ENCODE results near the gene RPL9. TPM values are rescaled to one million over a fixed set of nuclear protein-coding genes. Genes with fewer than 3 reads are reported as not detected.

RPL9 gene
- total and polyA plus RNA-seq, 2 of the 8 experiments (the other 6 are each of a cell fraction or from before 2014, with no cell fraction given): 1,161 to 1,184 TPM

GRCh38 chr4:39452860-39453587 is 5.7 kb downstream of the RPL9 start:
- no peaks in the 10 kb centered on the region; the same call in 1 of the 2 replicates for H3K79me1 ChIP-seq (ENCODE audit: low read depth, low read length)
- peaks cover 0 to 4% (median 2%) of the 10 kb centered on the region in 4 experiments; a peak in 2 of 7 replicates for H3K4me1 ChIP-seq (replicated peaks in 1 of 4; ENCODE audit: control insufficient read depth in 3 of 4, insufficient read depth in 4 of 4, low read length in 3 of 4)
- H3K23me2 ChIP-seq (ENCODE audit: low read depth, low read length): peaks cover 2% of the 10 kb centered on the region; the same call in 1 of the 2 replicates
- CTCF ChIA-PET (ENCODE audit: partially characterized antibody): no interaction called here
- no peaks in the 10 kb centered on the region for H3K27me3 ChIP-seq (replicated peaks in 1 of 4; ENCODE audit: control insufficient read depth in 3 of 4, extremely low read depth in 1 of 4, insufficient read depth in 3 of 4, low read length in 3 of 4)
- no peak overlapping the region for H3K23ac ChIP-seq (ENCODE audit: insufficient read length)
- no peak overlapping the region for H2BK5ac ChIP-seq (ENCODE audit: low read depth, low read length)
- H4K20me1 ChIP-seq (replicated peaks in 1 of 2; ENCODE audit: control insufficient read depth in 1 of 2, insufficient read depth in 2 of 2, low read length in 2 of 2): peaks cover 8 to 13% of the 10 kb centered on the region in 2 experiments
- no peak overlapping the region for H3K14ac ChIP-seq (ENCODE audit: insufficient read length)
- H2BK12ac ChIP-seq (ENCODE audit: low read depth, low read length): no peak overlapping the region
- no peak overlapping the region for H4K5ac ChIP-seq (ENCODE audit: insufficient read length, low read depth, low read length)
- no peak overlapping the region for H2AK5ac ChIP-seq (ENCODE audit: low read depth, low read length)
- FAIRE-seq: peak; percentile 32
- no peak overlapping the region for H3K4ac ChIP-seq (replicated peaks; ENCODE audit: insufficient read length, low read depth, low read length)
- H3K36me3 ChIP-seq (ENCODE audit: control insufficient read depth in 2 of 4, insufficient read depth in 4 of 4, low read length in 3 of 4): peaks cover 31 to 79% (median 57%) of the 10 kb centered on the region in 4 experiments
- H2BK20ac ChIP-seq (ENCODE audit: low read length): no peak overlapping the region
- H2BK120ac ChIP-seq (replicated peaks; ENCODE audit: low read depth, low read length): no peak overlapping the region
- H3K4me2 ChIP-seq (ENCODE audit: insufficient read depth in 1 of 2, low read depth in 2 of 2, low read length in 2 of 2): no peak overlapping the region
- POLR2A ChIA-PET (ENCODE audit: partially characterized antibody): interaction anchor here (0.6 to 5.4 kb wide), 11 partner anchors 10 to 130 kb away, joined by 3 to 49 read pairs (median 4); partner anchors contain the start of gene RFC1
- peaks cover 0 to 28% of the 10 kb centered on the region in 2 experiments; a peak in 3 of 4 replicates for H3K79me2 ChIP-seq (ENCODE audit: control insufficient read depth in 1 of 2, insufficient read depth in 2 of 2, low read length in 2 of 2)
- DNase-seq (ENCODE audit: low read depth in 1 of 2, low spot score in 2 of 2): no peak
- H3K56ac ChIP-seq (replicated peaks; ENCODE audit: insufficient read length, low read depth, low read length): no peak overlapping the region
- TF ChIP-seq CTBP2 (IDR thresholded peaks at IDR 0.05; ENCODE audit: borderline replicate concordance, insufficient read depth, insufficient read length, low read length) (no peak), POLR2AphosphoS5 (IDR thresholded peaks at IDR 0.05; ENCODE audit: low read depth, low read length) (peak; percentile 76), BRCA1 (IDR thresholded peaks at IDR 0.05; ENCODE audit: low read depth, low read length) (no peak), RXRA (IDR thresholded peaks at IDR 0.05; ENCODE audit: insufficient read depth, low read depth, low read length) (no peak), GTF2F1 (IDR thresholded peaks at IDR 0.05; ENCODE audit: borderline replicate concordance, low read depth, low read length) (no peak), POLR2A (IDR thresholded peaks at IDR 0.05; ENCODE audit: control extremely low read depth in 1 of 2, low read depth in 2 of 2, low read length in 2 of 2) (peak in 1 of 2 experiments; percentile 77; a peak in 2 of 3 replicates), POU5F1 (IDR thresholded peaks at IDR 0.05; ENCODE audit: low read depth, low read length) (no peak), CBX5 (IDR thresholded peaks at IDR 0.05; ENCODE audit: low read depth, low read length) (no peak)
- no peak overlapping the region for H3K4me3 ChIP-seq (ENCODE audit: extremely low read depth in 1 of 4, insufficient read depth in 2 of 4, low read depth in 3 of 4, low read length in 4 of 4)
- H3K9ac ChIP-seq (replicated peaks in 1 of 4; ENCODE audit: extremely low read depth in 1 of 4, low read depth in 3 of 4, low read length in 3 of 4): no peak overlapping the region
- H4K8ac ChIP-seq (ENCODE audit: extremely low read depth, insufficient read depth, low read length): no peak overlapping the region
- no peak overlapping the region for H3K27ac ChIP-seq (ENCODE audit: low read depth, low read length)
- H2AFZ ChIP-seq (ENCODE audit: low read length): no peak overlapping the region
- H2BK15ac ChIP-seq (ENCODE audit: low read length): no peak overlapping the region
- H3K9me3 ChIP-seq (ENCODE audit: insufficient read depth in 2 of 2, low read depth in 1 of 2, low read length in 1 of 2): no peaks in the 10 kb centered on the region
- 91% methylated on average over 11 of the region's 11 CpGs; no CpG with 5 or more reads in 1 of the 2 experiments for WGBS, 2 experiments (ENCODE audit: extremely low coverage in 1 of 2, insufficient coverage in 1 of 2, insufficient read length in 1 of 2, insufficient replicate concordance in 2 of 2, low coverage in 1 of 2, low lambda C conversion rate in 2 of 2, missing lambda C conversion rate in 1 of 2)
- H3K18ac ChIP-seq (ENCODE audit: extremely low read depth, low read length): no peak overlapping the region
- H4K91ac ChIP-seq (replicated peaks; ENCODE audit: insufficient read length, low read length): no peak overlapping the region

Measured in H1 (cell line).